GM12891 (cell line): ENCODE measurements around the gene TSPAN18.

Source experiments
- DNase-seq: peaks from one replicate; pipeline ENCODE4 v3.0.0; 2011; ENCODE audit warnings: low spot score; ENCODE audit not compliant: insufficient read length
- FAIRE-seq: peaks from 2 replicates; lab custom pipeline; 2011; peaks lifted over from hg19 to GRCh38; lab: Jason Lieb, UNC
- PAX5 ChIP-seq: IDR thresholded peaks from 2 replicates; pipeline ENCODE4 v1.6.1; 2011; ENCODE audit warnings: low read length, moderate library complexity, mild to moderate bottlenecking; ENCODE audit not compliant: insufficient read depth, severe bottlenecking
- POLR2A ChIP-seq: IDR thresholded peaks from 2 replicates; pipeline ENCODE4 v1.6.1; 2011; ENCODE audit warnings: low read depth, low read length, control low read depth
- POLR2AphosphoS5 ChIP-seq: IDR thresholded peaks from 2 replicates; pipeline ENCODE4 v1.6.1; 2011; ENCODE audit warnings: low read depth, low read length, control low read depth
- POU2F2 ChIP-seq: IDR thresholded peaks from 2 replicates; pipeline ENCODE4 v1.6.1; 2011; ENCODE audit warnings: low read depth, mild to moderate bottlenecking, control low read depth, low read length, moderate library complexity
- SPI1 ChIP-seq: IDR thresholded peaks from 2 replicates; pipeline ENCODE4 v1.6.1; 2011; ENCODE audit warnings: low read depth, low read length, control low read depth
- TAF1 ChIP-seq: IDR thresholded peaks from 2 replicates; pipeline ENCODE4 v1.6.1; 2011; ENCODE audit warnings: low read depth, low read length, control low read depth

TSPAN18 gene

DNA sequence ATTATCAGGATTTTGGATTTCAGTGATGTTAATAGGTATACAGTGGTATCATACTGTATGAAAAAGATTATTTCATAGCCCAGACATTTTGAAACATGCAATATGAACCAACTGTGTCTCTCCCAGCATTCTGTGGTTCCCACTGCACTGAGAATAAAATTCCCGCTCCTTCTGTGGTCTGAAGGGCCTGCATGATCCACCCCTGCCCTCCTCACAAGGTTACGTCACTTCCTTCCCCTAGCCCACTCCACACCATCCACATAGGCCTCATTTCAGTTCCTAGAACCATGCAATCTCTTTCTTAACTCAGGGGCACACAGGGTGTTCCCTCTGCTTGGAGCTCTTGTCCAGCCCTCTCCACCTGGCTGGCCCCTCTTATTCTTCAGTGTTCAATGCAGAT lies 103.1 kb downstream of the TSPAN18 start:
- FAIRE-seq (no peak), DNase-seq (no peak)
- TF ChIP-seq POU2F2 (no peak), POLR2AphosphoS5 (no peak), POLR2A (no peak), TAF1 (no peak), PAX5 (no peak), SPI1 (no peak)

DNA sequence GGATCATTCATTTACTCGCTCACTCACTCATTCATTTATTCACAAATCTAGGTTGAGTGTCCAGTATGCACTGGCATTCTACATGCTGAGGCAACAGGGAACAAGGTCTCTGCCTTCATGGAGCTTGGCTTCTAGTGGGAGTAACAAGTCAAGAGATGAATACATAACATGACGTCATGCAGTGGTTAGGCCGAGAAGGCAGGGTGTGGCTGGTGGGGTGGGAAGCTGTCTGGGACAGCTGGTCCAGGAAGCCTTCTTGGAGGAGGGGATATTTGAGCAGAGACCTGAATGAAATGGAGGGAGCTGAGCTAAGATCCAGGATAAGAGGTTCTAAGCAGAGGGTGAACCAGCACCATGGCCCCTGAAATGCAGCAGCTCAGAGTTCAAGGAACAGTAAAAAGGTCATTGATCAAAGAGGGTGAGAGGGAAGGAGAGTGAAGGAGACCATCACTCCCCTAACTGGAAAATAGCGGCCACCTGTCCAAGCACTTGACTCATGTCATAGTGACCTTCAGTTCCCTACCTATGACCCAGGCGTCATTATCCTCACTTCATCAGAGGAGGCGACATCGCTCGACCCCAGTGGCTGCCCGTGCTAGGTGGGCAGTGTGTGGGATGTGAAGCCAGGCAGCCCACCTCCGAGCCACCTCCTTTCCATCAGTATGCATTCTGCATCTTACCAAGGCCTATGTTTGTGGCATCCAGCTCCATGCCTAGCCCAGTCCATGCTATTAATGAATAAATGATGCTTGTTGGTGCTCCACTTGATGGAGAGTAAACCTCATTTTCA lies 105.0 kb downstream of the TSPAN18 start:
- no peak for TF ChIP-seq POLR2AphosphoS5
- TF ChIP-seq POLR2A: no peak
- no peak for TF ChIP-seq SPI1
- no peak for TF ChIP-seq PAX5
- no peak for TF ChIP-seq POU2F2
- no peak for TF ChIP-seq TAF1
- no peak for FAIRE-seq

DNA sequence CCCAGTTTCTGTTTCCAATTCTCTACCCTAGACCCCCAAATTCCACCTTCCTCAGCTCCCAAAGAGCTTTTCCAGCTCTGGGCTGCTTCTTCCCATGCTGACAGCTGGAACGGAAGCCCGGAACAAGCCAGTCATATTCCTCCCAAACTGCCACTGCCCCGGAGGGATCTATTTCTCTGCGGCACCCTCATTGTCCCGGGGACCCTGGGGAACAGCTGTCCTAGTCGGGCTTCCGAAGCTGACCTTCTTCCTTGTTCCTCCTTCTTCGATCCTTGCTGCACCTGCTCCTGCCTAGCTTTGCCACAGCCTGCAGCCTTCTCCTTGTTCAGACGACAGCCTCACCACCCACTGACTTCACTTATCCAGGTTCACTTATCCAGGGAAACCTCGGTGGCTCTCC lies 105.7 kb downstream of the TSPAN18 start:
- no peak for TF ChIP-seq TAF1
- TF ChIP-seq SPI1: no peak
- no peak for TF ChIP-seq POU2F2
- TF ChIP-seq PAX5: no peak
- no peak for TF ChIP-seq POLR2AphosphoS5
- no peak for TF ChIP-seq POLR2A
- FAIRE-seq (no peak), DNase-seq (no peak)

More for the DNA sequence above, 105.0 kb downstream of the TSPAN18 start:
- DNase-seq: no peak

DNA sequence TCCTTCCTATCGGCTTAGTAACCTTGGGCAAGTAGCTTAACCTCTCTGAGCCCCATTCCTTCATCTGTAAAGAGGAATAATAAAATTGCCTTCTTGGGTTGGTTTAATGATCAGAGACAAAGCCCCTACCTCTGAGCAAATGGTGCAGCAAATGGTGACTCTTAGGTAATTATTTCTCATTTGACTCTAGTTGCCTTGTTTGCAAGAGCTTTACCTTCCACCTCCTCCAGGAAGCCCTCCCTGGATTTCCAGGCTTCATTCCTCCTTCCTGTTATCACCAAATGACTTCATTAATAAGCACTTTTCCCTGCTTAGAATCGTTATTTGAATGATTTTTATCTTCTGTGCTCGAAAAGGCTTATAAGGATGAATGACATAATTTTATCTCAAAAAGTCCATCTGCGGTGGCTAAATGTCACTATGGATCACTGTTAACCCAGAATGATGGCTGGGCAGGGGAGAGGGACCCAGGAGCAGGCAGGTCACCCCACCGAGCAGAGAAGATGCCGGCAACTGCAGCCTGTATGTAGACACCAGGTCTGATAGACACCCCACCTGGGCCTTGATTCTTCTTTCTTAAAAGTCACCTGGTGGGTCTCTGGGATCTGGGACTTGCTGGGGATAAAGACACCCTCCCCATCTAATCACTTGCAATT lies 106.6 kb downstream of the TSPAN18 start:
- TF ChIP-seq POLR2A: no peak
- no peak for TF ChIP-seq TAF1
- TF ChIP-seq SPI1: no peak
- TF ChIP-seq POU2F2: no peak
- no peak for TF ChIP-seq POLR2AphosphoS5
- FAIRE-seq (no peak), DNase-seq (no peak)

DNA sequence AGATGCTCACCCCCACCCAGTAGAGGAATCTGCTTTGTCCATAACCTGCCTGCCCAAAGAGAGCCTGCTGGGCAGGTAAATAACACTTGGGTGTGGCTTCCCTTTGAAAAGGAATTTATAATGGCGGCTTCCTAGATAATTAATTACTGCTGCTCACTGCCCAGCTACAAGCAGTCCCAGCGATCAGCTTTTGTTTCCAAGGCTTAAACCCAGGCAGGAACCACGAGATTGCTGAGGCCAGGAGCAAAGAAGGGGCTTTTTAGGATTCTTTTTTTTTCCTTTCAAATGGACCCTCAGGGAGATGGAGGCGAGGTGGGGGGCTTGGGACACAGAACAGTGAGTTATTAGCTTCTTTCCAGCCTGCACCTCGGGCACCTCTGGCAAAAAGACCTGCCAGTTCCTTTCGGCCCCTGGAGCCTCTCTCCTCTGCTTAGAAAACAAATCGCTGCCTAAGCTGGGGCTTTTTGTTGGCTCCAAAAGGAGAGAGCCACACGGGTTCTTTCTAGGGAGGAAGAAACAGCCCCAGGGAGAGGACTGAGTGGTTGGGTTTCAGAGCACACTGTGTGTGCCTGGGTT lies 107.2 kb downstream of the TSPAN18 start:
- TF ChIP-seq TAF1 (no peak), POLR2A (no peak), PAX5 (no peak), POU2F2 (no peak), POLR2AphosphoS5 (no peak), SPI1 (no peak)
- DNase-seq: no peak
- no peak for FAIRE-seq

DNA sequence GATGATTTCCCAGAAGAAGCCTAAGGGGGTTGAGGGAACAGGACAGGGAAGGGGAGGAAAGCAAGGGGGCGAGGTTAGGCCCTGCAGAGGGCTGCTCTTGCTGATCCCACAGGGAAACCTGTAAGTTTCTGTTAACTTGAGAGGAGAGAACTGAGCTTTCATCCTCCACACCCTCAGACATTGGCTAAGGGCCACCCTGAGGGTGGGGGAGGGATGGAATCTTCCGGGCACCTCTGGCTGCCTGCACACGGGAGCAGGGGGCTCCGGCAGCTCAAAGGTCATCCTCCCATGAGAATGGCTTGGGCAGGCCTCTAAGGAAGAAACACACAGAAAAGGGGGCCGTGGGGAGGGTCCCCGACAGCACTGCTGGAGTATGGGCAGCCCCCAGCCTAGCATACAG lies 108.1 kb downstream of the TSPAN18 start:
- DNase-seq: no peak
- FAIRE-seq: no peak
- TF ChIP-seq TAF1 (no peak), POLR2A (no peak), POU2F2 (no peak), SPI1 (no peak), PAX5 (no peak), POLR2AphosphoS5 (no peak)

DNA sequence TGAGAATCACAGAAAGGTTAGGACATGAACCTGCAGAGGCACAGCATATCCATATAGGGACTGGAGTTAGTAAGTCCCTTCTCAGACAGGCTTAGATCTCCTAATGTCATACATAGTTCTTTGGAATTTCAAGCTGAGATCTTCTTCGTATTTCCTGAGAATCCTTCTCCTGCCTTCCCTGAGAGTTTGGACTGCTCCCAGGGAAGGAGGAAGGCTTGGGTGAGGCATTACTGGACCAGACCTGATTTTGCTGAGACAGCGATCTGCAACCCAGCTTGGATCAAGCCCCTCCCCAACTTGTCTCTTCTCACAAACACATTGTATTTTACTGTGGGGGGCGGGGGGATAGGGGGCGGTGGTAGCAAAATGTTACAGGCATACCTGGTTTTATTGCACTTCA lies 108.5 kb downstream of the TSPAN18 start:
- no peak for FAIRE-seq
- TF ChIP-seq SPI1: no peak
- no peak for TF ChIP-seq POU2F2
- TF ChIP-seq POLR2AphosphoS5: no peak
- no peak for TF ChIP-seq PAX5
- no peak for TF ChIP-seq POLR2A
- no peak for TF ChIP-seq TAF1
- DNase-seq: no peak

DNA sequence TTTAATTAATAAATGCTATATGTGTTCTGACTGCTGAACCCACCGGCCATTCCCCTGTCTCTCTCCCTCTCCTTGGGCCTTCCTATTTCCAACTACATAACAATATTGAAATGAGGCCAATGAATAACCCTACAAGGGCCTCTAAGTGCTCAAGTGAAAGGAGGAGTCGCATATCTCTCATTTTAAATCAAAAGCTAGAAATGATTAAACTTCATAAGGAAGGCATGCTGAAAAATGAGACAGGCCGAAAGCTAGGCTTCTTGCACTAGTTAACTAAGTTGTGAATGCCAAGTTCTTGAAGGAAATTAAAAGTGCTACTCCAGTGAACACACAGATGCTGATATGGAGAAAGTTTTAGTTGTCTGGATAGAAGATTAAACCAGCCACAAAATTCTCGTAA lies 109.2 kb downstream of the TSPAN18 start:
- DNase-seq (no peak), FAIRE-seq (no peak)
- TF ChIP-seq POLR2A (no peak), PAX5 (no peak), TAF1 (no peak), POLR2AphosphoS5 (no peak), SPI1 (no peak), POU2F2 (no peak)

DNA sequence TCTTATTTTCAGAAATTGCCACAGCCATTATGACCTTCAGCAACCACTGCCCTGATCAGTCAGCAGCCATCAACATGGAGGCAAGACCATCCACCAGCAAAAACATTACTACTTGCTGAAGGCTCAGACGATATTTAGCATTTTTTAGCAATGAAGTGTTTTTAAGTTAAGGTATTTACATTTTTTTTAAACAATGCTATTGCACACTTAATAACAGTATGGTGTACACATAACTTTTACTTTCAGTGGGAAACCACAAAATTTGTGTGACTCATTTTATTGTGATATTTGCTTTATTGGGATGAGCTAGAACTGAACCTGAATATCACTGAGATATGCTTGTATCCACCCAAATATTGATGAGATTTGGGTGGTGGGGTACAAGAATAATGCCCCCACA lies 110.9 kb downstream of the TSPAN18 start:
- FAIRE-seq: no peak
- no peak for DNase-seq
- TF ChIP-seq POLR2A: no peak
- no peak for TF ChIP-seq TAF1
- no peak for TF ChIP-seq POLR2AphosphoS5
- no peak for TF ChIP-seq SPI1
- TF ChIP-seq POU2F2: no peak
- TF ChIP-seq PAX5: no peak
